Limb (tissue), 2 donors: Measurements from ENCODE around the gene PRR14L.
"Not testable (repeated sequence)": the region's sequence is repeated elsewhere in the genome, so short reads cannot be mapped to it uniquely, and the experiment has no call there.

Source experiments
- DNase-seq, 2 donors: peaks; one replicate each; pipeline ENCODE4 v3.0.0-alpha.2; 2016; ENCODE audit errors: extremely low spot score in 2 of 2

The PRR14L gene

GRCh38 chr22:31749636-31750364 is at the start of gene PRR14L:
Gene PRR14L, minus strand, starts transcription at chr22:31750132. Its CDS starts 11,272 bp downstream, at chr22:31738860.
- peak; percentile 96 to 100 for DNase-seq

GRCh38 chr22:31799358-31799757 is 49.4 kb upstream of the PRR14L start:
- not testable (repeated sequence) for DNase-seq

- DNase-seq, result no peak
These were observed 40.3 kb upstream of the PRR14L start for GRCh38 chr22:31790240-31790639.

- no peak for DNase-seq
These were observed 39.9 kb upstream of the PRR14L start for GRCh38 chr22:31789803-31790202.

GRCh38 chr22:31776231-31776630 is 26.3 kb upstream of the PRR14L start:
- DNase-seq, result no peak

- no peak for DNase-seq
These were observed 23.5 kb upstream of the PRR14L start for GRCh38 chr22:31773416-31773815.

GRCh38 chr22:31768422-31769059 is 18.6 kb upstream of the PRR14L start:
- DNase-seq, result no peak

- DNase-seq, result no peak
These were observed 14.9 kb upstream of the PRR14L start for GRCh38 chr22:31764785-31765184.

GRCh38 chr22:31758860-31759259 is 8.9 kb upstream of the PRR14L start:
- DNase-seq, result not testable (repeated sequence)

- no peak for DNase-seq
These were observed 7.3 kb upstream of the PRR14L start for GRCh38 chr22:31757265-31757664.

- DNase-seq, result no peak
These were observed 4.9 kb upstream of the PRR14L start for GRCh38 chr22:31754813-31755212.

GRCh38 chr22:31753634-31754501 is 3.9 kb upstream of the PRR14L start, which contains the start of gene DEPDC5:
Gene DEPDC5, plus strand, starts transcription at chr22:31754019. Its CDS starts 903 bp downstream, at chr22:31754922.
- peak; percentile 95 to 98 for DNase-seq

GRCh38 chr22:31753005-31753633 is 3.2 kb upstream of the PRR14L start:
- peak; percentile 30 to 55 for DNase-seq

GRCh38 chr22:31752096-31752847 is 2.3 kb upstream of the PRR14L start:
- DNase-seq, result no peak

- no peak for DNase-seq
These were observed 693 bp upstream of the PRR14L start for GRCh38 chr22:31750365-31751284.

GRCh38 chr22:31748490-31748889 is 1.4 kb downstream of the PRR14L start:
- DNase-seq, result no peak

- no peak for DNase-seq
These were observed 2.5 kb downstream of the PRR14L start for GRCh38 chr22:31747441-31747840.

- no peak for DNase-seq
These were observed 6.1 kb downstream of the PRR14L start for GRCh38 chr22:31743871-31744270.

GRCh38 chr22:31742682-31743081 is 7.2 kb downstream of the PRR14L start:
- no peak for DNase-seq

- no peak for DNase-seq
These were observed 7.8 kb downstream of the PRR14L start for GRCh38 chr22:31742115-31742514.
